Transverse colon (tissue), 3 donors: ENCODE data around the gene IL11RA.

Source experiments
- CTCF ChIP-seq, 5 experiments: fragments of 200-600 bp in 3 of 5; fragments of 450-650 bp in 2 of 5; sonication (generic) in 3 of 5; IDR thresholded peaks; 1 replicate in 2 of 5; 2 replicates in 3 of 5; pipeline ENCODE4 v1.5.1; 2016 to 2017; ENCODE audit warnings: antibody characterized with exemption in 5 of 5, inconsistent platforms in 3 of 5, mild to moderate bottlenecking in 2 of 5, moderate library complexity in 1 of 5
- EP300 ChIP-seq: sonication (generic); formaldehyde crosslinking; IDR thresholded peaks from one replicate; pipeline ENCODE4 v1.6.1; 2017; ENCODE audit warnings: antibody characterized with exemption, low read depth
- POLR2A ChIP-seq: fragments of 450-650 bp; IDR thresholded peaks from one replicate; pipeline ENCODE4 v1.6.1; 2016; ENCODE audit warnings: antibody characterized with exemption, mild to moderate bottlenecking, moderate library complexity

- TF ChIP-seq EP300 (no peak), CTCF (IDR thresholded peaks at IDR 0.05) (no peak), POLR2A (no peak)
Observed at GRCh38 chr9:34709196-34709978, 57.4 kb downstream of the IL11RA start.
